HFFc6 (cell line): ENCODE measurements around the gene HPSE. TPM values are rescaled to one million over a fixed set of nuclear protein-coding genes. Genes with fewer than 3 reads are reported as not detected.

ENCODE experiments used
- DNase-seq: peaks from one replicate; pipeline ENCODE4 v3.0.0-alpha.2; 2018
- H3K27ac Mint-ChIP-seq: 2 replicates; pipeline ENCODE4 v1.8.0; 2020; ENCODE audit warnings: mild to moderate bottlenecking, mixed read lengths
- H3K27me3 Mint-ChIP-seq: 2 replicates; pipeline ENCODE4 v1.8.0; 2021; ENCODE audit warnings: mild to moderate bottlenecking, moderate library complexity, mixed read lengths; ENCODE audit not compliant: insufficient read depth
- H3K36me3 Mint-ChIP-seq: 2 replicates; pipeline ENCODE4 v1.8.0; 2021; ENCODE audit warnings: low read depth, mixed read lengths
- H3K4me1 Mint-ChIP-seq: 2 replicates; pipeline ENCODE4 v1.8.0; 2020; ENCODE audit warnings: low read depth, mixed read lengths
- H3K4me3 Mint-ChIP-seq: 2 replicates; pipeline ENCODE4 v1.8.0; 2020; ENCODE audit warnings: mild to moderate bottlenecking, moderate library complexity, mixed read lengths
- H3K9me3 Mint-ChIP-seq: 2 replicates; pipeline ENCODE4 v1.8.0; 2020; ENCODE audit warnings: mild to moderate bottlenecking, mixed read lengths
- CTCF ChIP-seq: fragments of 200-600 bp; sonication (generic); IDR thresholded peaks from 2 replicates; pipeline ENCODE4 v1.5.0; 2021; ENCODE audit warnings: antibody characterized with exemption, mild to moderate bottlenecking
- total RNA-seq, 6 experiments: library from RNA; stranded (reverse); fragmentation: NEBNext Ultra II Directional; extraction: Animal tissue kit (Norgen Biotek cat#: 25700); gene quantifications; 2 replicates in 1 of 6; 3 replicates in 5 of 6; pipeline ENCODE4 v1.2.3, GENCODE V29; 2021

Gene HPSE
- total RNA-seq, 6 experiments from 2014 or later, result 0.33 to 1.0 (median 0.83) TPM

- TF ChIP-seq CTCF, result no peak
- no peaks in the 10 kb centered on the region for H3K4me1 Mint-ChIP-seq
- H3K27ac Mint-ChIP-seq, result no peak overlapping the region
- H3K9me3 Mint-ChIP-seq, result no peaks in the 10 kb centered on the region
- DNase-seq, result no peak
- no peak overlapping the region for H3K4me3 Mint-ChIP-seq
- peaks cover 5% of the 10 kb centered on the region; the same call in 1 of the 2 replicates for H3K27me3 Mint-ChIP-seq
- H3K36me3 Mint-ChIP-seq, result no peaks in the 10 kb centered on the region
These were observed 37.3 kb upstream of the HPSE start for GRCh38 chr4:83371936-83372335.

GRCh38 chr4:83371235-83371634 lies 36.6 kb upstream of the HPSE start:
- Mint-ChIP-seq H3K4me3 (no peak overlapping the region), H3K27ac (no peak overlapping the region), H3K27me3 (peaks cover 4% of the 10 kb centered on the region; the same call in 1 of the 2 replicates), H3K36me3 (no peaks in the 10 kb centered on the region), H3K4me1 (no peaks in the 10 kb centered on the region), H3K9me3 (no peaks in the 10 kb centered on the region)
- TF ChIP-seq CTCF, result no peak
- no peak for DNase-seq

- H3K36me3 Mint-ChIP-seq, result no peaks in the 10 kb centered on the region
- peaks cover 8% of the 10 kb centered on the region; the same call in 1 of the 2 replicates for H3K27me3 Mint-ChIP-seq
- H3K4me3 Mint-ChIP-seq, result no peak overlapping the region
- H3K4me1 Mint-ChIP-seq, result no peaks in the 10 kb centered on the region
- no peak overlapping the region for H3K27ac Mint-ChIP-seq
- no peak for TF ChIP-seq CTCF
- H3K9me3 Mint-ChIP-seq, result no peaks in the 10 kb centered on the region
- no peak for DNase-seq
These were observed 35.9 kb upstream of the HPSE start for GRCh38 chr4:83370640-83370906.

- Mint-ChIP-seq H3K27ac (no peak overlapping the region), H3K9me3 (no peaks in the 10 kb centered on the region), H3K27me3 (peaks cover 8% of the 10 kb centered on the region; the same call in 1 of the 2 replicates), H3K4me3 (no peak overlapping the region), H3K4me1 (no peaks in the 10 kb centered on the region), H3K36me3 (no peaks in the 10 kb centered on the region)
- TF ChIP-seq CTCF, result no peak
- DNase-seq, result no peak
These were observed 35.4 kb upstream of the HPSE start for GRCh38 chr4:83369831-83370639.

GRCh38 chr4:83364312-83364711 lies 29.7 kb upstream of the HPSE start:
- H3K27me3 Mint-ChIP-seq, result peaks cover 5% of the 10 kb centered on the region
- no peaks in the 10 kb centered on the region for H3K36me3 Mint-ChIP-seq
- H3K4me1 Mint-ChIP-seq, result peaks cover 9% of the 10 kb centered on the region; the same call in 1 of the 2 replicates
- no peak overlapping the region for H3K27ac Mint-ChIP-seq
- no peak overlapping the region for H3K4me3 Mint-ChIP-seq
- peak; percentile 13 for DNase-seq
- no peaks in the 10 kb centered on the region for H3K9me3 Mint-ChIP-seq
- TF ChIP-seq CTCF, result no peak
